ENCODE results near the gene PLAAT1. TPM values are rescaled to one million over a fixed set of nuclear protein-coding genes. Genes with fewer than 3 reads are reported as not detected.

Gene PLAAT1
- total RNA-seq, 1 donor: 0.90 TPM

- no peak for DNase-seq (ENCODE audit: low read depth)
- H3K4me3 ChIP-seq (ENCODE audit: low read depth, low read length): no peak overlapping the region
- no peak for TF ChIP-seq CTCF (IDR thresholded peaks at IDR 0.05; ENCODE audit: insufficient read depth, low read length)
Measured at GRCh38 chr3:193270451-193270850, 29.4 kb downstream of the PLAAT1 start.

GRCh38 chr3:193271101-193271840 is 30.2 kb downstream of the PLAAT1 start:
- no peak for DNase-seq (ENCODE audit: low read depth)
- H3K4me3 ChIP-seq (ENCODE audit: low read depth, low read length): no peak overlapping the region
- no peak for TF ChIP-seq CTCF (IDR thresholded peaks at IDR 0.05; ENCODE audit: insufficient read depth, low read length)

- TF ChIP-seq CTCF (IDR thresholded peaks at IDR 0.05; ENCODE audit: insufficient read depth, low read length): no peak
- H3K4me3 ChIP-seq (ENCODE audit: low read depth, low read length): no peak overlapping the region
- no peak for DNase-seq (ENCODE audit: low read depth)
Measured at GRCh38 chr3:193292386-193292785, 51.4 kb downstream of the PLAAT1 start.

- no peak for TF ChIP-seq CTCF (IDR thresholded peaks at IDR 0.05; ENCODE audit: insufficient read depth, low read length)
- no peak overlapping the region for H3K4me3 ChIP-seq (ENCODE audit: low read depth, low read length)
- DNase-seq (ENCODE audit: low read depth): no peak
Measured at GRCh38 chr3:193295985-193296384, 55.0 kb downstream of the PLAAT1 start.

- no peak for TF ChIP-seq CTCF (IDR thresholded peaks at IDR 0.05; ENCODE audit: insufficient read depth, low read length)
- H3K4me3 ChIP-seq (ENCODE audit: low read depth, low read length): no peak overlapping the region
- no peak for DNase-seq (ENCODE audit: low read depth)
Measured at GRCh38 chr3:193297421-193297820, 56.4 kb downstream of the PLAAT1 start.

- no peak overlapping the region for H3K4me3 ChIP-seq (ENCODE audit: low read depth, low read length)
- TF ChIP-seq CTCF (IDR thresholded peaks at IDR 0.05; ENCODE audit: insufficient read depth, low read length): no peak
- peak; percentile 33 for DNase-seq (ENCODE audit: low read depth)
Measured at GRCh38 chr3:193301433-193301832, 60.4 kb downstream of the PLAAT1 start.

- DNase-seq (ENCODE audit: low read depth): no peak
- H3K4me3 ChIP-seq (ENCODE audit: low read depth, low read length): no peak overlapping the region
- no peak for TF ChIP-seq CTCF (IDR thresholded peaks at IDR 0.05; ENCODE audit: insufficient read depth, low read length)
Measured at GRCh38 chr3:193305356-193305755, 64.3 kb downstream of the PLAAT1 start.
